A549 (cell line): ENCODE results near the gene PLXNC1.

Experiments
- CTCF ChIP-seq: fragments of >200 bp; sonication (Bioruptor Twin); formaldehyde crosslinking; IDR thresholded peaks from 3 replicates; pipeline ENCODE4 v1.5.1; 2016
- RFX5 ChIP-seq: fragments of 450-650 bp; IDR thresholded peaks from 2 replicates; pipeline ENCODE4 v1.7.1; 2014; ENCODE audit warnings: antibody characterized with exemption, mild to moderate bottlenecking, moderate library complexity
- SMC3 ChIP-seq: fragments of >200 bp; sonication (Bioruptor Twin); formaldehyde crosslinking; IDR thresholded peaks from 3 replicates; pipeline ENCODE4 v1.6.1; 2018; ENCODE audit warnings: inconsistent platforms

GRCh38 chr12:94187361-94187760 is 39.0 kb downstream of the PLXNC1 start:
- no peak for TF ChIP-seq CTCF
- no peak for TF ChIP-seq SMC3
- no peak for TF ChIP-seq RFX5
